ENCODE results near the gene KIAA0232. TPM values are rescaled to one million over a fixed set of nuclear protein-coding genes. Genes with fewer than 3 reads are reported as not detected.

Gene KIAA0232
- total RNA-seq, 1 experiment from 2014 or later: 15.6 TPM

- CTCF ChIA-PET: interaction anchor here (0.6 to 3.8 kb wide), 6 partner anchors 8 to 277 kb away, joined by 3 to 22 read pairs (median 4); no protein-coding TSS in a partner anchor
- Mint-ChIP-seq H3K4me1 (ENCODE audit: insufficient read depth, unreplicated experiment) (peaks cover 42% of the 10 kb centered on the region), H3K4me3 (ENCODE audit: unreplicated experiment) (no peak overlapping the region), H3K36me3 (ENCODE audit: insufficient read depth, unreplicated experiment) (no peaks in the 10 kb centered on the region), H3K27me3 (ENCODE audit: insufficient read depth, unreplicated experiment) (no peaks in the 10 kb centered on the region), H3K9me3 (ENCODE audit: unreplicated experiment) (no peaks in the 10 kb centered on the region), H3K27ac (ENCODE audit: low read depth, unreplicated experiment) (peak overlapping the region; percentile 42)
- no TSS peak for BruUV-seq (replicated peaks)
- POLR2A ChIA-PET: interaction anchor here (0.9 to 4.5 kb wide), 6 partner anchors 14 to 106 kb away, joined by 3 to 21 read pairs (median 4); partner anchors contain the start of genes KIAA0232 and MRFAP1L1
- DNase-seq (ENCODE audit: unreplicated experiment): peak; percentile 49
- intact Hi-C loops (cut with micrococcal nuclease): no loop called here
- TF ChIP-seq CTCF (IDR thresholded peaks at IDR 0.05; ENCODE audit: unreplicated experiment): no peak
Measured at GRCh38 chr4:6767386-6767747, 15.2 kb upstream of the KIAA0232 start.

GRCh38 chr4:6767748-6768538 is 14.6 kb upstream of the KIAA0232 start:
- no peak for DNase-seq (ENCODE audit: unreplicated experiment)
- H3K4me3 Mint-ChIP-seq (ENCODE audit: unreplicated experiment): no peak overlapping the region
- POLR2A ChIA-PET: interaction anchor here (0.6 to 4.5 kb wide), 12 partner anchors 10 to 300 kb away, joined by 3 to 21 read pairs (median 4); partner anchors contain the start of genes GRPEL1, KIAA0232 and MRFAP1L1
- CTCF ChIA-PET: interaction anchor here (0.5 to 3.8 kb wide), 9 partner anchors 9 to 276 kb away, joined by 3 to 22 read pairs (median 4); partner anchors contain the start of gene KIAA0232
- peaks cover 48% of the 10 kb centered on the region for H3K4me1 Mint-ChIP-seq (ENCODE audit: insufficient read depth, unreplicated experiment)
- no peaks in the 10 kb centered on the region for H3K9me3 Mint-ChIP-seq (ENCODE audit: unreplicated experiment)
- no peaks in the 10 kb centered on the region for H3K36me3 Mint-ChIP-seq (ENCODE audit: insufficient read depth, unreplicated experiment)
- H3K27ac Mint-ChIP-seq (ENCODE audit: low read depth, unreplicated experiment): peak overlapping the region; percentile 42
- intact Hi-C loops (cut with micrococcal nuclease): no loop called here
- TF ChIP-seq CTCF (IDR thresholded peaks at IDR 0.05; ENCODE audit: unreplicated experiment): no peak
- no TSS peak for BruUV-seq (replicated peaks)
- no peaks in the 10 kb centered on the region for H3K27me3 Mint-ChIP-seq (ENCODE audit: insufficient read depth, unreplicated experiment)

- peak; percentile 66 for DNase-seq (ENCODE audit: unreplicated experiment)
- H3K9me3 Mint-ChIP-seq (ENCODE audit: unreplicated experiment): no peaks in the 10 kb centered on the region
- peaks cover 48% of the 10 kb centered on the region for H3K4me1 Mint-ChIP-seq (ENCODE audit: insufficient read depth, unreplicated experiment)
- ChIA-PET CTCF (interaction anchor here (0.5 to 3.8 kb wide), 7 partner anchors 13 to 105 kb away, joined by 3 to 22 read pairs (median 4); partner anchors contain the start of gene KIAA0232), POLR2A (interaction anchor here (0.6 to 4.5 kb wide), 11 partner anchors 11 to 299 kb away, joined by 3 to 21 read pairs (median 4); partner anchors contain the start of genes GRPEL1 and KIAA0232)
- peak overlapping the region; percentile 42 for H3K27ac Mint-ChIP-seq (ENCODE audit: low read depth, unreplicated experiment)
- intact Hi-C loops (cut with micrococcal nuclease): no loop called here
- TF ChIP-seq CTCF (IDR thresholded peaks at IDR 0.05; ENCODE audit: unreplicated experiment): no peak
- no TSS peak for BruUV-seq (replicated peaks)
- no peaks in the 10 kb centered on the region for H3K27me3 Mint-ChIP-seq (ENCODE audit: insufficient read depth, unreplicated experiment)
- H3K36me3 Mint-ChIP-seq (ENCODE audit: insufficient read depth, unreplicated experiment): no peaks in the 10 kb centered on the region
- no peak overlapping the region for H3K4me3 Mint-ChIP-seq (ENCODE audit: unreplicated experiment)
Measured at GRCh38 chr4:6768539-6768905, 14.0 kb upstream of the KIAA0232 start.

GRCh38 chr4:6769233-6769988 is 13.1 kb upstream of the KIAA0232 start:
- no TSS peak for BruUV-seq (replicated peaks)
- no peak overlapping the region for H3K4me3 Mint-ChIP-seq (ENCODE audit: unreplicated experiment)
- intact Hi-C loops (cut with micrococcal nuclease): no loop called here
- H3K9me3 Mint-ChIP-seq (ENCODE audit: unreplicated experiment): no peaks in the 10 kb centered on the region
- no peak for DNase-seq (ENCODE audit: unreplicated experiment)
- no peak overlapping the region for H3K27ac Mint-ChIP-seq (ENCODE audit: low read depth, unreplicated experiment)
- H3K36me3 Mint-ChIP-seq (ENCODE audit: insufficient read depth, unreplicated experiment): no peaks in the 10 kb centered on the region
- H3K4me1 Mint-ChIP-seq (ENCODE audit: insufficient read depth, unreplicated experiment): peaks cover 44% of the 10 kb centered on the region
- no peak for TF ChIP-seq CTCF (IDR thresholded peaks at IDR 0.05; ENCODE audit: unreplicated experiment)
- POLR2A ChIA-PET: interaction anchor here (0.6 to 4.5 kb wide), 6 partner anchors 12 to 298 kb away, joined by 3 to 21 read pairs (median 4); partner anchors contain the start of genes GRPEL1 and KIAA0232
- no peaks in the 10 kb centered on the region for H3K27me3 Mint-ChIP-seq (ENCODE audit: insufficient read depth, unreplicated experiment)
- CTCF ChIA-PET: interaction anchor here (0.5 to 3.8 kb wide), 6 partner anchors 12 to 104 kb away, joined by 3 to 22 read pairs (median 4); partner anchors contain the start of gene KIAA0232
